Endothelial cell of umbilical vein (primary cell): ENCODE measurements around the gene VSIG10L. TPM values are rescaled to one million over a fixed set of nuclear protein-coding genes. Genes with fewer than 3 reads are reported as not detected.

ENCODE experiments used
- BruUV-seq: library from RNA; stranded (reverse); fragments of 400-500 nt; replicated peaks from 2 replicates; lab custom pipeline; 2021; lab: Mats Ljungman, UMichigan
- CTCF ChIA-PET: fragments of 300-600, 350-600 bp; sonication (Branson Sonifier 250); formaldehyde crosslinking; loops from one replicate; lab custom pipeline; 2021; ENCODE audit warnings: antibody characterized with exemption, inconsistent platforms; lab: Charles Lee
- POLR2A ChIA-PET: fragments of 300-600, 350-600 bp; sonication (Branson Sonifier 250); formaldehyde crosslinking; loops from one replicate; lab custom pipeline; 2021; ENCODE audit warnings: antibody characterized with exemption, inconsistent platforms; lab: Charles Lee
- DNase-seq: peaks from one replicate; pipeline ENCODE4 v3.0.0-alpha.2; 2011; ENCODE audit warnings: low read depth, low spot score
- FAIRE-seq: peaks from 2 replicates; lab custom pipeline; 2011; peaks lifted over from hg19 to GRCh38; lab: Jason Lieb, UNC
- H2AFZ ChIP-seq: 2 replicates; pipeline ENCODE4 v1.6.0; 2012; ENCODE audit warnings: low read depth, low read length, control low read depth, inconsistent platforms
- H3K27ac ChIP-seq: 2 replicates; pipeline ENCODE4 v1.5.1; 2011; ENCODE audit warnings: low read depth, mild to moderate bottlenecking, control low read depth, low read length, moderate library complexity; ENCODE audit not compliant: insufficient read depth
- H3K27me3 ChIP-seq, 2 experiments: 2 replicates each; pipeline versions ENCODE4 v1.6.0 to v1.6.1; 2011; ENCODE audit warnings: low read length in 2 of 2, mixed read lengths in 1 of 2; ENCODE audit not compliant: control insufficient read depth in 2 of 2, insufficient read depth in 2 of 2
- H3K36me3 ChIP-seq, 2 experiments: 2 replicates in 1 of 2; 3 replicates in 1 of 2; pipeline ENCODE4 v1.5.1; 2011; ENCODE audit warnings: low read length in 2 of 2, mild to moderate bottlenecking in 1 of 2, moderate library complexity in 1 of 2; ENCODE audit not compliant: control insufficient read depth in 2 of 2, insufficient read depth in 2 of 2; ENCODE audit errors: extremely low read depth in 1 of 2
- H3K4me1 ChIP-seq: 3 replicates; pipeline ENCODE4 v1.5.1; 2011; ENCODE audit warnings: mild to moderate bottlenecking, low read length; ENCODE audit not compliant: control insufficient read depth, insufficient read depth; ENCODE audit errors: extremely low read depth
- H3K4me2 ChIP-seq: 2 replicates; pipeline ENCODE4 v1.6.1; 2011; ENCODE audit warnings: low read length, control low read depth, mixed read lengths; ENCODE audit not compliant: insufficient read depth
- H3K4me3 ChIP-seq, 3 experiments: fragments of 200-600 bp in 1 of 3; sonication (generic), shearing (Covaris generic) in 1 of 3; replicated peaks in 1 of 3; 2 replicates each; pipeline ENCODE4 v1.5.1; 2011 to 2016; ENCODE audit warnings: control low read depth in 3 of 3, low read length in 3 of 3, mild to moderate bottlenecking in 2 of 3, inconsistent platforms in 1 of 3, low read depth in 1 of 3, moderate library complexity in 1 of 3; ENCODE audit not compliant: insufficient read depth in 1 of 3
- H3K79me2 ChIP-seq: 2 replicates; pipeline ENCODE4 v1.6.0; 2012; ENCODE audit warnings: low read length, inconsistent platforms; ENCODE audit not compliant: control insufficient read depth, insufficient read depth
- H3K9ac ChIP-seq: replicated peaks from 2 replicates; pipeline ENCODE3; 2011; ENCODE audit warnings: low read length, control low read depth; ENCODE audit not compliant: insufficient read depth; ENCODE audit errors: extremely low read depth
- H3K9me1 ChIP-seq: replicated peaks from 3 replicates; pipeline ENCODE4 v1.6.0; 2011; ENCODE audit warnings: mild to moderate bottlenecking, low read length; ENCODE audit not compliant: control insufficient read depth, insufficient read depth; ENCODE audit errors: extremely low read depth
- H3K9me3 ChIP-seq: replicated peaks from 2 replicates; pipeline ENCODE4 v1.5.1; 2012; ENCODE audit warnings: low read length, inconsistent platforms; ENCODE audit not compliant: control insufficient read depth, insufficient read depth
- H4K20me1 ChIP-seq: replicated peaks from 2 replicates; pipeline ENCODE3; 2011; ENCODE audit warnings: mild to moderate bottlenecking, low read length; ENCODE audit not compliant: control insufficient read depth, insufficient read depth; ENCODE audit errors: extremely low read depth
- CTCF ChIP-seq, 2 donors: IDR thresholded peaks; 1 replicate in 1 of 2; 2 replicates in 1 of 2; pipeline ENCODE4 v1.5.1; 2011; ENCODE audit warnings: low read length in 2 of 2, mild to moderate bottlenecking in 2 of 2, moderate library complexity in 2 of 2, control low read depth in 1 of 2, inconsistent platforms in 1 of 2, low read depth in 1 of 2; ENCODE audit not compliant: insufficient read depth in 1 of 2; ENCODE audit errors: extremely low read depth in 1 of 2
- EZH2 ChIP-seq: IDR thresholded peaks from 2 replicates; pipeline ENCODE4 v1.6.1; 2012; ENCODE audit warnings: borderline replicate concordance, low read depth, mild to moderate bottlenecking, moderate library complexity, low read length, inconsistent platforms; ENCODE audit not compliant: severe bottlenecking
- FOS ChIP-seq: IDR thresholded peaks from 2 replicates; pipeline ENCODE4 v1.6.1; 2011; ENCODE audit warnings: mild to moderate bottlenecking, low read length, moderate library complexity, borderline replicate concordance; ENCODE audit not compliant: insufficient read depth
- GATA2 ChIP-seq: IDR thresholded peaks from 2 replicates; pipeline ENCODE4 v1.7.0; 2011; ENCODE audit warnings: low read depth, mild to moderate bottlenecking, moderate library complexity, mixed read lengths, low read length; ENCODE audit not compliant: insufficient read length, insufficient read depth
- JUN ChIP-seq: IDR thresholded peaks from 2 replicates; pipeline ENCODE4 v1.6.1; 2011; ENCODE audit warnings: borderline replicate concordance, low read depth; ENCODE audit not compliant: insufficient read length, insufficient read depth
- MAX ChIP-seq: IDR thresholded peaks from 2 replicates; pipeline ENCODE4 v1.6.1; 2011; ENCODE audit not compliant: insufficient read depth, insufficient read length
- MYC ChIP-seq: IDR thresholded peaks from one replicate; pipeline ENCODE4 v1.6.1; 2011; ENCODE audit warnings: mild to moderate bottlenecking, low read depth, low read length
- POLR2A ChIP-seq: IDR thresholded peaks from 2 replicates; pipeline ENCODE4 v1.6.1; 2012; ENCODE audit warnings: low read depth, mild to moderate bottlenecking, control low read depth, low read length
- POLR2AphosphoS5 ChIP-seq: IDR thresholded peaks from 2 replicates; pipeline ENCODE4 v1.6.1; 2012; ENCODE audit warnings: low read depth, mild to moderate bottlenecking, control low read depth, low read length, moderate library complexity; ENCODE audit not compliant: insufficient read depth
- dilution Hi-C: fragments of 300-500 bp; cut with MboI; formaldehyde crosslinking; loops from one replicate; pipeline ENCODE4 v1.15.0; 2019; ENCODE audit warnings: low sequenced_read_pairs; ENCODE audit not compliant: extremely low pct_ligation_motif_present
- intact Hi-C: fragments of 100-400 bp; cut with micrococcal nuclease; formaldehyde crosslinking; loops from one replicate; pipeline ENCODE4 v1.10.0; 2022
- polyA plus RNA-seq, 4 experiments: library from polyadenylated mRNA; depleted of rRNA in 3 of 4; stranded (reverse) in 3 of 4; unstranded in 1 of 4; fragments of >200 nt; gene quantifications; 2 replicates each; pipeline versions ENCODE4 v1.2.1 to v1.2.3, GENCODE V29; 2011 to 2012; ENCODE audit warnings: missing spikeins in 1 of 4
- total RNA-seq: library from RNA; stranded (reverse); gene quantifications from 2 replicates; pipeline ENCODE4 v1.2.3, GENCODE V29; 2021

Gene VSIG10L
- total and polyA plus RNA-seq, 2 donors (not counting 3 experiments of a cell fraction or from before 2014, with no cell fraction given) = 0.62 to 0.77 TPM

- H4K20me1 ChIP-seq = no peaks in the 10 kb centered on the region
- TF ChIP-seq MAX = no peak
- no peak for TF ChIP-seq CTCF (IDR thresholded peaks at IDR 0.05; ENCODE audit: extremely low read depth in 1 of 2, insufficient read depth in 1 of 2, low read depth in 1 of 2, low read length in 2 of 2)
- TF ChIP-seq MYC = no peak
- no peak for TF ChIP-seq FOS
- no peak for TF ChIP-seq POLR2AphosphoS5
- TF ChIP-seq JUN = no peak
- no peak for TF ChIP-seq POLR2A
- TF ChIP-seq GATA2 = no peak
- TF ChIP-seq EZH2 = no peak
- no peaks in the 10 kb centered on the region for H3K9me1 ChIP-seq
- no peak for FAIRE-seq
- DNase-seq = no peak
- POLR2A ChIA-PET = no interaction called here
- no peak overlapping the region for H3K9ac ChIP-seq
- BruUV-seq = no TSS peak
- no peaks in the 10 kb centered on the region for H3K79me2 ChIP-seq
- peaks cover 0 to 3% of the 10 kb centered on the region in 2 experiments for H3K36me3 ChIP-seq
- dilution Hi-C loops (no loop called here), intact Hi-C loops (no loop called here)
- no peak overlapping the region for H3K27ac ChIP-seq
- H3K4me1 ChIP-seq = no peaks in the 10 kb centered on the region
- no peaks in the 10 kb centered on the region for H3K9me3 ChIP-seq
- no peak overlapping the region for H2AFZ ChIP-seq
- CTCF ChIA-PET = no interaction called here
- H3K4me2 ChIP-seq = no peak overlapping the region
- H3K27me3 ChIP-seq = no peaks in the 10 kb centered on the region
- no peak overlapping the region for H3K4me3 ChIP-seq
Observed at GRCh38 chr19:51354103-51354741, 12.3 kb upstream of the VSIG10L start.
